Measurements from ENCODE around the gene ZNF8.

The ZNF8 gene

DNA sequence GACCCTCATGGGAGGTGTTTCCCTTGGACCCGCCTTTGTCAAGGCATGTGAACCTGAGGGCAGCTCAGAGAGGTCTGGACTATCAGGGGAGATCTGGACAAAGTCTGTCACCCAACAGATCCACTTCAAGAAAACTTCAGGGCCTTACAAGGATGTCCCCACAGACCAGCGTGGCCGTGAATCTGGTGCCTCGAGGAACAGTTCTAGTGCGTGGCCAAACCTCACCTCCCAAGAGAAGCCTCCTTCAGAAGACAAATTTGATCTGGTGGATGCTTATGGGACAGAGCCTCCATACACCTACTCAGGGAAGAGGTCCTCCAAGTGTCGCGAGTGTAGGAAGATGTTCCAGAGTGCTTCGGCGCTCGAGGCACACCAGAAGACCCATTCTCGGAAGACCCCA, 59.6 kb downstream of the ZNF8 start:
- no peak overlapping the region for H3K4me2 ChIP-seq (ENCODE audit: low read depth, low read length, poor library complexity, severe bottlenecking)
- H3K4me3 ChIP-seq (ENCODE audit: insufficient read depth, low read length, poor library complexity, severe bottlenecking): no peak overlapping the region
- no peaks in the 10 kb centered on the region for H3K9me2 ChIP-seq (replicated peaks; ENCODE audit: insufficient read depth, low read length)
- no peaks in the 10 kb centered on the region for H3K27me3 ChIP-seq (ENCODE audit: low read length)
- H3K9ac ChIP-seq (ENCODE audit: low read length): no peak overlapping the region
- TF ChIP-seq EZH2phosphoT487 (conservative IDR thresholded peaks at IDR 0.05; ENCODE audit: low read length): no peak
- TF ChIP-seq, protein P1, sequence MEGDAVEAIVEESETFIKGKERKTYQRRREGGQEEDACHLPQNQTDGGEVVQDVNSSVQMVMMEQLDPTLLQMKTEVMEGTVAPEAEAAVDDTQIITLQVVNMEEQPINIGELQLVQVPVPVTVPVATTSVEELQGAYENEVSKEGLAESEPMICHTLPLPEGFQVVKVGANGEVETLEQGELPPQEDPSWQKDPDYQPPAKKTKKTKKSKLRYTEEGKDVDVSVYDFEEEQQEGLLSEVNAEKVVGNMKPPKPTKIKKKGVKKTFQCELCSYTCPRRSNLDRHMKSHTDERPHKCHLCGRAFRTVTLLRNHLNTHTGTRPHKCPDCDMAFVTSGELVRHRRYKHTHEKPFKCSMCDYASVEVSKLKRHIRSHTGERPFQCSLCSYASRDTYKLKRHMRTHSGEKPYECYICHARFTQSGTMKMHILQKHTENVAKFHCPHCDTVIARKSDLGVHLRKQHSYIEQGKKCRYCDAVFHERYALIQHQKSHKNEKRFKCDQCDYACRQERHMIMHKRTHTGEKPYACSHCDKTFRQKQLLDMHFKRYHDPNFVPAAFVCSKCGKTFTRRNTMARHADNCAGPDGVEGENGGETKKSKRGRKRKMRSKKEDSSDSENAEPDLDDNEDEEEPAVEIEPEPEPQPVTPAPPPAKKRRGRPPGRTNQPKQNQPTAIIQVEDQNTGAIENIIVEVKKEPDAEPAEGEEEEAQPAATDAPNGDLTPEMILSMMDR (IDR thresholded peaks at IDR 0.05; ENCODE audit: insufficient read depth, low read length, poor library complexity, severe bottlenecking): no peak
- no peaks in the 10 kb centered on the region for H4K20me1 ChIP-seq (ENCODE audit: low read depth, low read length)
- H3K79me2 ChIP-seq (ENCODE audit: insufficient read depth, low read length): 0 out of 2 replicates have a peak, but pooled peaks cover under 1% of the 10 kb centered on the region
- H3K27ac ChIP-seq (ENCODE audit: low read depth, low read length): no peak overlapping the region
- H3K36me3 ChIP-seq (ENCODE audit: low read length): no peaks in the 10 kb centered on the region
- H3K9me3 ChIP-seq (ENCODE audit: insufficient read depth, low read length): no peaks in the 10 kb centered on the region
- no peaks in the 10 kb centered on the region for H3F3A ChIP-seq (ENCODE audit: insufficient read depth)
- no peak overlapping the region for H2AFZ ChIP-seq (ENCODE audit: low read depth, low read length, severe bottlenecking)

DNA sequence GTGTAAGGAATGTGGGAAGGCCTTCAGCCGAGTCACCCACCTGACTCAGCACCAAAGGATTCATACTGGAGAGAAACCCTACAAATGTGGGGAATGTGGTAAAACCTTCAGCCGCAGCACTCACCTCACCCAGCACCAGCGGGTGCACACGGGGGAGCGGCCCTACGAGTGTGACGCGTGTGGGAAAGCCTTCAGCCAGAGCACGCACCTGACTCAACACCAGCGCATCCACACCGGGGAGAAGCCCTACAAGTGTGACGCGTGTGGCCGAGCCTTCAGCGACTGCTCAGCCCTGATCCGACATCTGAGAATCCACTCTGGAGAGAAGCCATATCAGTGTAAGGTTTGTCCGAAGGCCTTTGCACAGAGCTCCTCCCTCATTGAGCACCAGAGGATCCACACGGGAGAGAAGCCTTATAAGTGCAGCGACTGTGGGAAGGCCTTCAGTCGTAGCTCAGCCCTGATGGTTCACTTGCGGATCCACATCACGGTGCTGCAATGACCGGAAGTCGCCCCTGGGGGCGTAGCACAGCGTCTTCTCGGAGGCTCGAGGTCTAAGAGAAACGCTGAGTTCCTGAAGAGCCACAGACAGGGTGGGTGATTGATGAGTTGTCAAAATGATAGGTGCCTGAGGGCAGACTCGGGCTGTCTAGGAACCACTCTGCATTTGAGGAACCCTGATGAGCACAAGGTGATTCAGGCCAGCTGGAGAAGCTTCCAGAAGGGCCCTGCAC, 60.2 kb downstream of the ZNF8 start:
- Histone ChIP-seq H3K4me2 (ENCODE audit: low read depth, low read length, poor library complexity, severe bottlenecking) (no peak overlapping the region), H2AFZ (ENCODE audit: low read depth, low read length, severe bottlenecking) (no peak overlapping the region), H3K9ac (ENCODE audit: low read length) (no peak overlapping the region), H3K4me3 (ENCODE audit: insufficient read depth, low read length, poor library complexity, severe bottlenecking) (no peak overlapping the region), H4K20me1 (ENCODE audit: low read depth, low read length) (no peaks in the 10 kb centered on the region), H3K27me3 (ENCODE audit: low read length) (no peaks in the 10 kb centered on the region), H3K27ac (ENCODE audit: low read depth, low read length) (no peak overlapping the region), H3F3A (ENCODE audit: insufficient read depth) (no peaks in the 10 kb centered on the region), H3K9me2 (replicated peaks; ENCODE audit: insufficient read depth, low read length) (no peaks in the 10 kb centered on the region), H3K9me3 (ENCODE audit: insufficient read depth, low read length) (no peaks in the 10 kb centered on the region), H3K36me3 (ENCODE audit: low read length) (no peaks in the 10 kb centered on the region), H3K79me2 (ENCODE audit: insufficient read depth, low read length) (no peaks in the 10 kb centered on the region)
- TF ChIP-seq EZH2phosphoT487 (conservative IDR thresholded peaks at IDR 0.05; ENCODE audit: low read length): no peak
- TF ChIP-seq, protein P1 (IDR thresholded peaks at IDR 0.05; ENCODE audit: insufficient read depth, low read length, poor library complexity, severe bottlenecking): no peak

DNA sequence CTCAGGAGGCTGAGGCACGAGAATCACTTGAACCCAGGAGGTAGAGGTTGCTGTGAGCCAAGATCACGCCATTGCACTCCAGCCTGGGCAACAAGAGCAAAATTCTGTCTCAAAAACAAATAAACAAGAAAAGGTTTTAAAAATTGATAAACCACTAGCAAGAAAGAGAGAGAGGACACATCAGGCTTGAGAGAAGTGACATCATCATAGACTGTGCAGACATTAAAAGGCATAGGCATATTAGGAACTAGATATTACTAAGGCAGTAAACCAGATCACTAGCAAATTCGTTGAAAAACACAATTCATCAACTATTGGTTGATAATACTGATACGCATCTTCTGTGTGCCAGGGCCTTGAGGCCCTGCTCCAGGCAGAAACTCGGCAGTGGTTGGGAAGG, 66.8 kb downstream of the ZNF8 start:
- H3K27me3 ChIP-seq (ENCODE audit: low read length): no peaks in the 10 kb centered on the region
- no peaks in the 10 kb centered on the region for H3K9me2 ChIP-seq (replicated peaks; ENCODE audit: insufficient read depth, low read length)
- no peak overlapping the region for H2AFZ ChIP-seq (ENCODE audit: low read depth, low read length, severe bottlenecking)
- H3F3A ChIP-seq (ENCODE audit: insufficient read depth): no peaks in the 10 kb centered on the region
- TF ChIP-seq EZH2phosphoT487 (conservative IDR thresholded peaks at IDR 0.05; ENCODE audit: low read length): no peak
- TF ChIP-seq, protein P1 (IDR thresholded peaks at IDR 0.05; ENCODE audit: insufficient read depth, low read length, poor library complexity, severe bottlenecking): no peak
- H3K4me3 ChIP-seq (ENCODE audit: insufficient read depth, low read length, poor library complexity, severe bottlenecking): no peak overlapping the region
- H3K9me3 ChIP-seq (ENCODE audit: insufficient read depth, low read length): no peaks in the 10 kb centered on the region
- no peak overlapping the region for H3K4me2 ChIP-seq (ENCODE audit: low read depth, low read length, poor library complexity, severe bottlenecking)
- H4K20me1 ChIP-seq (ENCODE audit: low read depth, low read length): no peaks in the 10 kb centered on the region
- no peak overlapping the region for H3K9ac ChIP-seq (ENCODE audit: low read length)
- no peak overlapping the region for H3K27ac ChIP-seq (ENCODE audit: low read depth, low read length)
- H3K36me3 ChIP-seq (ENCODE audit: low read length): no peaks in the 10 kb centered on the region
- no peaks in the 10 kb centered on the region for H3K79me2 ChIP-seq (ENCODE audit: insufficient read depth, low read length)
